ENCODE data around the gene DGKG.

GRCh38 chr3:186381424-186382216, 19.6 kb upstream of the DGKG start:
- TF ChIP-seq CTCF (IDR thresholded peaks at IDR 0.05), result peak in 4 of 6 experiments; percentile 16 to 42 (median 30)
- no peak for TF ChIP-seq POLR2A (IDR thresholded peaks at IDR 0.05)

Measured in Peyer's patch (tissue), 4 donors.